ENCODE data around the gene SOD2.

GRCh38 chr6:159718634-159719033 lies 25.6 kb upstream of the SOD2 start:
- no peak for TF ChIP-seq CTCF (conservative IDR thresholded peaks at IDR 0.05 in 1 of 2, IDR thresholded peaks at IDR 0.05 in 1 of 2; ENCODE audit: low read depth in 1 of 2, low read length in 2 of 2)
- no peak for TF ChIP-seq EZH2 (IDR thresholded peaks at IDR 0.05; ENCODE audit: low read length, missing control alignments)
